H9 (cell line): Measurements from ENCODE around the gene SRCAP. TPM values are rescaled to one million over a fixed set of nuclear protein-coding genes. Genes with fewer than 3 reads are reported as not detected.

ENCODE experiments used
- DNase-seq: peaks from one replicate; pipeline ENCODE4 v3.0.0-alpha.2; 2017
- H2AFZ ChIP-seq: one replicate; pipeline ENCODE4 v1.6.1; 2013; ENCODE audit warnings: mild to moderate bottlenecking, low read length, control low read depth, moderate library complexity
- H2AK5ac ChIP-seq: 2 replicates; pipeline ENCODE4 v1.6.1; 2013; ENCODE audit warnings: low read length, control low read depth, mixed read lengths; ENCODE audit not compliant: insufficient read length
- H2BK120ac ChIP-seq: one replicate; pipeline ENCODE4 v1.6.1; 2013; ENCODE audit warnings: low read depth, mild to moderate bottlenecking, low read length, control low read depth, inconsistent platforms; ENCODE audit not compliant: poor library complexity, severe bottlenecking
- H2BK12ac ChIP-seq: 2 replicates; pipeline ENCODE4 v1.6.1; 2013; ENCODE audit warnings: low read length, control low read depth, mixed read lengths, low read depth; ENCODE audit not compliant: insufficient read length
- H2BK15ac ChIP-seq: 2 replicates; pipeline ENCODE4 v1.6.1; 2013; ENCODE audit warnings: low read depth, low read length, control low read depth
- H2BK20ac ChIP-seq: one replicate; pipeline ENCODE4 v1.6.1; 2013; ENCODE audit warnings: low read depth, mild to moderate bottlenecking, low read length, control low read depth, inconsistent platforms; ENCODE audit not compliant: poor library complexity, severe bottlenecking
- H2BK5ac ChIP-seq: 2 replicates; pipeline ENCODE4 v1.6.1; 2013; ENCODE audit warnings: low read length, control low read depth, mixed read lengths; ENCODE audit not compliant: insufficient read length
- H3K14ac ChIP-seq: 2 replicates; pipeline ENCODE4 v1.6.1; 2013; ENCODE audit warnings: low read length, control low read depth; ENCODE audit not compliant: insufficient read depth
- H3K18ac ChIP-seq: 2 replicates; pipeline ENCODE4 v1.6.1; 2013; ENCODE audit warnings: low read depth, mild to moderate bottlenecking, mixed read lengths, low read length, control low read depth; ENCODE audit not compliant: insufficient read length
- H3K23ac ChIP-seq: 2 replicates; pipeline ENCODE4 v1.6.1; 2013; ENCODE audit warnings: low read length, control low read depth, mixed read lengths, low read depth; ENCODE audit not compliant: insufficient read length
- H3K23me2 ChIP-seq: 2 replicates; pipeline ENCODE4 v1.6.1; 2013; ENCODE audit warnings: low read depth, mild to moderate bottlenecking, mixed read lengths, low read length, control low read depth; ENCODE audit not compliant: insufficient read length, poor library complexity, severe bottlenecking
- H3K27ac ChIP-seq: 2 replicates; pipeline ENCODE4 v1.5.1; 2013; ENCODE audit warnings: low read length, control low read depth, mixed read lengths, low read depth; ENCODE audit not compliant: insufficient read length
- H3K27me3 ChIP-seq: 2 replicates; pipeline ENCODE4 v1.6.1; 2013; ENCODE audit warnings: low read length, control low read depth, inconsistent platforms; ENCODE audit not compliant: insufficient read depth
- H3K4ac ChIP-seq: 2 replicates; pipeline ENCODE4 v1.6.1; 2013; ENCODE audit warnings: low read depth, mild to moderate bottlenecking, control low read depth, inconsistent platforms, low read length, moderate library complexity
- H3K4me1 ChIP-seq: 2 replicates; pipeline ENCODE4 v1.6.1; 2013; ENCODE audit warnings: low read length, control low read depth, inconsistent platforms; ENCODE audit not compliant: insufficient read depth
- H3K4me2 ChIP-seq: 2 replicates; pipeline ENCODE4 v1.6.1; 2013; ENCODE audit warnings: low read length, control low read depth, mixed read lengths; ENCODE audit not compliant: insufficient read length, insufficient read depth
- H3K56ac ChIP-seq: 2 replicates; pipeline ENCODE4 v1.6.1; 2013; ENCODE audit warnings: low read depth, mild to moderate bottlenecking, mixed read lengths, low read length, control low read depth; ENCODE audit not compliant: insufficient read length
- H3K79me1 ChIP-seq: 2 replicates; pipeline ENCODE4 v1.6.1; 2013; ENCODE audit warnings: low read depth, mild to moderate bottlenecking, moderate library complexity, low read length, control low read depth, inconsistent platforms; ENCODE audit not compliant: insufficient read depth, poor library complexity, severe bottlenecking
- H3K79me2 ChIP-seq: 2 replicates; pipeline ENCODE4 v1.6.1; 2013; ENCODE audit warnings: low read length, control low read depth, inconsistent platforms; ENCODE audit not compliant: insufficient read depth
- H3K9ac ChIP-seq: 2 replicates; pipeline ENCODE4 v1.6.1; 2013; ENCODE audit warnings: low read length, control low read depth, mixed read lengths; ENCODE audit not compliant: insufficient read length; ENCODE audit errors: extremely low read depth
- H3K9me3 ChIP-seq: one replicate; pipeline ENCODE4 v1.6.1; 2013; ENCODE audit warnings: low read depth, low read length, inconsistent platforms; ENCODE audit not compliant: control insufficient read depth
- H3T11ph ChIP-seq: one replicate; pipeline ENCODE4 v1.6.1; 2013; ENCODE audit warnings: mild to moderate bottlenecking, low read length, control low read depth, inconsistent platforms
- H4K20me1 ChIP-seq: one replicate; pipeline ENCODE4 v1.6.1; 2013; ENCODE audit not compliant: control insufficient read depth, insufficient read length, insufficient read depth
- H4K5ac ChIP-seq: 2 replicates; pipeline ENCODE4 v1.6.1; 2013; ENCODE audit warnings: low read depth, mild to moderate bottlenecking, mixed read lengths, low read length, control low read depth; ENCODE audit not compliant: insufficient read length
- H4K8ac ChIP-seq: replicated peaks from 2 replicates; pipeline ENCODE4 v1.6.1; 2013; ENCODE audit warnings: low read length, control low read depth, mixed read lengths, low read depth; ENCODE audit not compliant: insufficient read length
- H4K91ac ChIP-seq: 2 replicates; pipeline ENCODE4 v1.6.1; 2013; ENCODE audit warnings: low read depth, mild to moderate bottlenecking, moderate library complexity, mixed read lengths, low read length, control low read depth; ENCODE audit not compliant: insufficient read length
- H3K27ac Mint-ChIP-seq, 3 experiments: 2 replicates in 2 of 3; 3 replicates in 1 of 3; pipeline ENCODE4 v1.8.0; 2020 to 2021; ENCODE audit warnings: mixed read lengths in 3 of 3, mild to moderate bottlenecking in 1 of 3, moderate library complexity in 1 of 3
- H3K27me3 Mint-ChIP-seq: 2 replicates; pipeline ENCODE4 v1.8.0; 2021; ENCODE audit warnings: low read depth, mild to moderate bottlenecking, moderate library complexity, mixed read lengths
- H3K36me3 Mint-ChIP-seq, 3 experiments: 2 replicates in 2 of 3; 3 replicates in 1 of 3; pipeline ENCODE4 v1.8.0; 2020 to 2021; ENCODE audit warnings: low read depth in 3 of 3, mixed read lengths in 3 of 3; ENCODE audit not compliant: insufficient read depth in 1 of 3
- H3K4me1 Mint-ChIP-seq, 2 experiments: 2 replicates each; pipeline ENCODE4 v1.8.0; 2020; ENCODE audit warnings: mixed read lengths in 2 of 2
- H3K4me3 Mint-ChIP-seq, 2 experiments: 2 replicates in 1 of 2; 3 replicates in 1 of 2; pipeline ENCODE4 v1.8.0; 2020 to 2021; ENCODE audit warnings: mild to moderate bottlenecking in 2 of 2, mixed read lengths in 2 of 2, moderate library complexity in 1 of 2
- H3K9me3 Mint-ChIP-seq, 2 experiments: 2 replicates in 1 of 2; 3 replicates in 1 of 2; pipeline ENCODE4 v1.8.0; 2020; ENCODE audit warnings: mild to moderate bottlenecking in 2 of 2, mixed read lengths in 2 of 2, moderate library complexity in 1 of 2
- CTCF ChIP-seq: fragments of 200-600 bp; sonication (generic); conservative IDR thresholded peaks from 3 replicates; pipeline ENCODE4 v1.8.0; 2021; ENCODE audit warnings: antibody characterized with exemption, mild to moderate bottlenecking
- WGBS: extraction: QIAGEN DNeasy Blood & Tissue Kit; methylation state at CpG from one replicate; pipeline ENCODE4 v1.1.7; 2013; ENCODE audit warnings: missing lambda C conversion rate, low lambda C conversion rate, mixed read lengths; ENCODE audit not compliant: insufficient read length; ENCODE audit errors: extremely low coverage; 5-methylcytosine and 5-hydroxymethylcytosine counted together
- total RNA-seq: library from RNA; stranded (reverse); gene quantifications from 2 replicates; pipeline ENCODE4 v1.2.1, GENCODE V29; 2021

The SRCAP gene
- total RNA-seq, 1 experiment from 2014 or later, result 63.1 TPM

DNA sequence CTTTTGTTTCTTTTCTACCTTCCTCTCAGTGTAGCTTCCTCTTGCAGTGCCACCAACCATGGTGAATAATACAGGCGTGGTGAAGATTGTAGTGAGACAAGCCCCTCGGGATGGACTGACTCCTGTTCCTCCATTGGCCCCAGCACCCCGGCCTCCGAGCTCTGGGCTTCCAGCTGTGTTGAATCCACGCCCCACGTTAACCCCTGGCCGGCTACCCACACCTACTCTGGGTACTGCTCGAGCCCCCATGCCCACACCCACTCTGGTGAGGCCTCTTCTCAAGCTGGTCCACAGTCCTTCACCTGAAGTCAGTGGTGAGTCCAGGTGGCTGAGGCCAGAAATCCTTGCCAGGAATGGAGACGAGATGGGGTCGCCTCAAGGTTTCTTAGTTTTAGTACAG lies 23.9 kb downstream of the SRCAP start:
- Histone ChIP-seq H2BK12ac (no peak overlapping the region), H4K20me1 (no peaks in the 10 kb centered on the region), H4K91ac (no peak overlapping the region), H3K14ac (no peak overlapping the region), H4K8ac (no peak overlapping the region), H3K79me2 (no peaks in the 10 kb centered on the region; the same call in 1 of the 2 replicates), H3K18ac (no peak overlapping the region), H3K27ac (no peak overlapping the region), H3K9me3 (no peaks in the 10 kb centered on the region), H2BK120ac (no peak overlapping the region), H4K5ac (no peak overlapping the region), H3K27me3 (no peaks in the 10 kb centered on the region), H2BK20ac (no peak overlapping the region), H2BK5ac (no peak overlapping the region), H2AFZ (no peak overlapping the region), H2AK5ac (no peak overlapping the region), H3K4me1 (no peaks in the 10 kb centered on the region), H3K4me2 (no peak overlapping the region), H3K9ac (no peak overlapping the region), H3K23me2 (no peaks in the 10 kb centered on the region), H3T11ph (no peak overlapping the region), H3K4ac (no peak overlapping the region), H3K79me1 (no peaks in the 10 kb centered on the region), H2BK15ac (no peak overlapping the region), H3K23ac (no peak overlapping the region), H3K56ac (no peak overlapping the region)
- WGBS, result no CpG with 5 or more reads among the region's 10 CpGs
- Mint-ChIP-seq H3K27ac (no peak overlapping the region), H3K4me3 (peak overlapping the region in 1 of 2 experiments; percentile 63; a peak in 2 of 5 replicates), H3K27me3 (no peaks in the 10 kb centered on the region), H3K36me3 (peaks cover 57 to 86% (median 70%) of the 10 kb centered on the region in 3 experiments), H3K4me1 (peaks cover 3 to 4% of the 10 kb centered on the region in 2 experiments), H3K9me3 (peaks cover 0 to 2% of the 10 kb centered on the region in 2 experiments; a peak in 2 of 5 replicates)
- TF ChIP-seq CTCF, result no peak
- no peak for DNase-seq
